Neuronal stem cell (in vitro differentiated cells): ENCODE measurements around the gene IDI2.
"Not testable (repeated sequence)": the region's sequence is repeated elsewhere in the genome, so short reads cannot be mapped to it uniquely, and the experiment has no call there.

ENCODE experiments used
- DNase-seq: peaks from one replicate; pipeline ENCODE4 v3.0.0-alpha.2; 2013; ENCODE audit warnings: low spot score
- H2AFZ ChIP-seq: one replicate; pipeline ENCODE4 v1.6.1; 2013; ENCODE audit warnings: mild to moderate bottlenecking, low read length, inconsistent platforms
- H2AK5ac ChIP-seq: 2 replicates; pipeline ENCODE4 v1.6.1; 2013; ENCODE audit warnings: low read depth, mild to moderate bottlenecking, inconsistent platforms, low read length, moderate library complexity, mixed read lengths
- H2BK120ac ChIP-seq: 2 replicates; pipeline ENCODE4 v1.6.1; 2013; ENCODE audit warnings: low read depth, mild to moderate bottlenecking, inconsistent platforms, low read length, moderate library complexity, mixed read lengths
- H2BK12ac ChIP-seq: one replicate; pipeline ENCODE4 v1.6.1; 2013; ENCODE audit warnings: low read length, inconsistent platforms
- H2BK15ac ChIP-seq: 2 replicates; pipeline ENCODE4 v1.6.1; 2013; ENCODE audit warnings: mild to moderate bottlenecking, low read length, inconsistent platforms, mixed read lengths
- H2BK5ac ChIP-seq: one replicate; pipeline ENCODE4 v1.6.1; 2013; ENCODE audit warnings: inconsistent platforms, mild to moderate bottlenecking, low read length, moderate library complexity
- H3K14ac ChIP-seq: one replicate; pipeline ENCODE4 v1.6.1; 2013; ENCODE audit warnings: low read length, inconsistent platforms
- H3K18ac ChIP-seq: 2 replicates; pipeline ENCODE4 v1.6.1; 2013; ENCODE audit warnings: low read length, inconsistent platforms
- H3K23ac ChIP-seq: 2 replicates; pipeline ENCODE4 v1.6.1; 2013; ENCODE audit warnings: low read depth, mild to moderate bottlenecking, mixed read lengths, low read length, inconsistent platforms; ENCODE audit not compliant: poor library complexity
- H3K27ac ChIP-seq: replicated peaks from 3 replicates; pipeline ENCODE4 v1.5.1; 2013; ENCODE audit warnings: low read length, inconsistent platforms
- H3K27me3 ChIP-seq, 3 experiments: 2 replicates each; pipeline ENCODE4 v1.6.1; 2013; ENCODE audit warnings: low read length in 3 of 3, mild to moderate bottlenecking in 2 of 3, inconsistent platforms in 1 of 3, low read depth in 1 of 3, mixed read lengths in 1 of 3, moderate library complexity in 1 of 3; ENCODE audit not compliant: control insufficient read depth in 3 of 3, insufficient read depth in 3 of 3
- H3K36me3 ChIP-seq, 2 donors: replicated peaks in 1 of 2; 2 replicates each; pipeline ENCODE4 v1.6.1; 2013; ENCODE audit warnings: low read length in 2 of 2; ENCODE audit not compliant: control insufficient read depth in 2 of 2, insufficient read depth in 2 of 2
- H3K4ac ChIP-seq: 2 replicates; pipeline ENCODE4 v1.6.1; 2013; ENCODE audit warnings: inconsistent platforms, mild to moderate bottlenecking, low read length, moderate library complexity
- H3K4me1 ChIP-seq, 2 donors: 1 replicate in 1 of 2; 2 replicates in 1 of 2; pipeline ENCODE4 v1.6.1; 2013; ENCODE audit warnings: low read length in 2 of 2, low read depth in 1 of 2; ENCODE audit not compliant: control insufficient read depth in 2 of 2, insufficient read depth in 1 of 2
- H3K4me2 ChIP-seq: one replicate; pipeline ENCODE4 v1.6.1; 2013; ENCODE audit warnings: mild to moderate bottlenecking, low read length, inconsistent platforms; ENCODE audit not compliant: insufficient read depth, poor library complexity, severe bottlenecking
- H3K4me3 ChIP-seq, 2 donors: 2 replicates each; pipeline ENCODE4 v1.5.1; 2013; ENCODE audit warnings: low read length in 2 of 2, mild to moderate bottlenecking in 2 of 2, inconsistent platforms in 1 of 2, moderate library complexity in 1 of 2
- H3K79me1 ChIP-seq: one replicate; pipeline ENCODE4 v1.6.1; 2013; ENCODE audit warnings: low read depth, mild to moderate bottlenecking, inconsistent platforms, low read length, moderate library complexity
- H3K9ac ChIP-seq: one replicate; pipeline ENCODE4 v1.6.1; 2013; ENCODE audit warnings: mild to moderate bottlenecking, low read depth, low read length, inconsistent platforms; ENCODE audit not compliant: poor library complexity
- H3K9me3 ChIP-seq, 2 donors: replicated peaks in 1 of 2; 2 replicates each; pipeline versions ENCODE3 to v1.6.1; 2013; ENCODE audit warnings: low read length in 2 of 2, mild to moderate bottlenecking in 2 of 2, inconsistent platforms in 1 of 2, low read depth in 1 of 2, mixed read lengths in 1 of 2, moderate library complexity in 1 of 2; ENCODE audit not compliant: control insufficient read depth in 2 of 2, insufficient read depth in 1 of 2
- H4K8ac ChIP-seq: one replicate; pipeline ENCODE4 v1.6.1; 2013; ENCODE audit warnings: low read depth, mild to moderate bottlenecking, inconsistent platforms, low read length, moderate library complexity
- H4K91ac ChIP-seq: one replicate; pipeline ENCODE4 v1.6.1; 2013; ENCODE audit warnings: low read length, low read depth, mild to moderate bottlenecking, inconsistent platforms; ENCODE audit not compliant: poor library complexity
- WGBS, 2 donors: extraction: QIAGEN DNeasy Blood & Tissue Kit; methylation state at CpG; one replicate each; pipeline ENCODE4 v1.1.7; 2013; ENCODE audit warnings: missing lambda C conversion rate in 2 of 2, mixed read lengths in 1 of 2; ENCODE audit not compliant: insufficient read length in 2 of 2, insufficient replicate concordance in 1 of 2; ENCODE audit errors: extremely low coverage in 2 of 2; 5-methylcytosine and 5-hydroxymethylcytosine counted together

The IDI2 gene

GRCh38 chr10:1011696-1012095 lies 14.0 kb downstream of the IDI2 start:
- Histone ChIP-seq H3K4me1 (no peaks in the 10 kb centered on the region), H3K14ac (no peak overlapping the region), H3K79me1 (no peaks in the 10 kb centered on the region), H3K27ac (no peak overlapping the region), H3K9ac (no peak overlapping the region), H2BK120ac (no peak overlapping the region), H3K4me2 (no peak overlapping the region), H3K23ac (no peak overlapping the region), H4K91ac (no peak overlapping the region), H4K8ac (no peak overlapping the region), H2BK12ac (no peak overlapping the region), H3K4ac (no peak overlapping the region), H3K4me3 (no peak overlapping the region), H2AFZ (no peak overlapping the region), H2BK5ac (no peak overlapping the region), H3K18ac (no peak overlapping the region), H2BK15ac (no peak overlapping the region), H2AK5ac (no peak overlapping the region), H3K36me3 (peaks cover 47 to 94% of the 10 kb centered on the region in 2 donors), H3K27me3 (no peaks in the 10 kb centered on the region), H3K9me3 (no peaks in the 10 kb centered on the region)
- no CpG with 5 or more reads among the region's 16 CpGs for WGBS, 2 donors
- no peak for DNase-seq

DNA sequence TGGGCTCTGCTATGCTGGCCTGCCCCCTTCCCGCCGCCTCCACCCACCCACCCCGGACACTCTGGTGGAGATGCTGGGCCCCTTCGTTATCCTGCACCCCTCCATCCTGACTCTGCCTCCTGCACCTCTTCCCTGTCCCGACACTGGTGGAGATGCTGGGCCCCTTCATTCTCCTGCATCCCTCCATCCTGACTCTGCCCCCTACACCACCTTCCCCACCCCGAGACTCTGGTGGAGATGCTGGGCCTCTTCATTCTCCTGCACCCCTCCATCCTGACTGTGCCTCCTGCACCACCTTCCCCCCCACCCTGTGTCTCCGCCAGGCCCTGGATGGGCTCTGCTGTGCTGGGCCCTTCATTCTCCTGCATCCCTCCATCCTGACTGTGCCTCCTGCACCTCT lies 15.0 kb downstream of the IDI2 start:
- H2BK120ac ChIP-seq, result no peak overlapping the region
- H3K18ac ChIP-seq, result no peak overlapping the region
- no peak overlapping the region for H2AFZ ChIP-seq
- H3K14ac ChIP-seq, result no peak overlapping the region
- no peak overlapping the region for H3K9ac ChIP-seq
- no peak overlapping the region for H3K27ac ChIP-seq
- H3K9me3 ChIP-seq, result no peaks in the 10 kb centered on the region
- H4K91ac ChIP-seq, result no peak overlapping the region
- no peaks in the 10 kb centered on the region for H3K27me3 ChIP-seq
- H3K36me3 ChIP-seq, result peaks cover 48 to 94% of the 10 kb centered on the region in 2 donors
- no peak overlapping the region for H4K8ac ChIP-seq
- H2BK12ac ChIP-seq, result no peak overlapping the region
- no peak for DNase-seq
- no peak overlapping the region for H2AK5ac ChIP-seq
- WGBS, 2 donors, result no CpG with 5 or more reads among the region's 7 CpGs
- H2BK15ac ChIP-seq, result no peak overlapping the region
- no peak overlapping the region for H2BK5ac ChIP-seq
- no peaks in the 10 kb centered on the region for H3K79me1 ChIP-seq
- no peak overlapping the region for H3K4ac ChIP-seq
- no peak overlapping the region for H3K4me2 ChIP-seq
- H3K23ac ChIP-seq, result no peak overlapping the region
- H3K4me3 ChIP-seq, result peak overlapping the region in 1 of 2 donors; percentile 58
- no peaks in the 10 kb centered on the region for H3K4me1 ChIP-seq

DNA sequence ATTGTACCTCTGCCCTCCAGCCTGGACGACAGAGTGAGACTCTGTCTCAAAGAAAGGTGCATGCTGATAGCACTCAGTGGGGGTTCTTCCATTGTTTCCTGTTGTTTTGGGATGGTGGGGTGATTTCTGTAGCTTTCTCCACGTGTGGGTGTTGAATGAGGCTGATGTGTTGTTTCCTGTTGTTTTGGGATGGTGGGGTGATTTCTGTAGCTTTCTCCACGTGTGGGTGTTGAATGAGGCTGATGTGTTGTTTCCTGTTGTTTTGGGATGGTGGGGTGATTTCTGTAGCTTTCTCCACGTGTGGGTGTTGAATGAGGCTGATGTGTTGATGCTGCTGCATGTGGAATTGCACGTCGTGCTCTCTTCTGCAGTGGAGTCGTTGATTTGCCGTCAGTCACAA lies 15.7 kb downstream of the IDI2 start:
- H2BK5ac ChIP-seq, H3K4ac ChIP-seq, DNase-seq, H3K27me3 ChIP-seq, H2AK5ac ChIP-seq, H3K4me3 ChIP-seq, H3K18ac ChIP-seq, H3K79me1 ChIP-seq, H3K9ac ChIP-seq, H4K91ac ChIP-seq, H3K9me3 ChIP-seq, H2BK15ac ChIP-seq, H3K4me2 ChIP-seq, H4K8ac ChIP-seq, H3K14ac ChIP-seq, H3K4me1 ChIP-seq, H2AFZ ChIP-seq, H3K23ac ChIP-seq, H3K27ac ChIP-seq, H2BK12ac ChIP-seq, H2BK120ac ChIP-seq: not testable (repeated sequence)
- peaks cover 50 to 95% of the 10 kb centered on the region in 2 donors for H3K36me3 ChIP-seq
- WGBS, 2 donors, result no CpG with 5 or more reads among the region's 8 CpGs

DNA sequence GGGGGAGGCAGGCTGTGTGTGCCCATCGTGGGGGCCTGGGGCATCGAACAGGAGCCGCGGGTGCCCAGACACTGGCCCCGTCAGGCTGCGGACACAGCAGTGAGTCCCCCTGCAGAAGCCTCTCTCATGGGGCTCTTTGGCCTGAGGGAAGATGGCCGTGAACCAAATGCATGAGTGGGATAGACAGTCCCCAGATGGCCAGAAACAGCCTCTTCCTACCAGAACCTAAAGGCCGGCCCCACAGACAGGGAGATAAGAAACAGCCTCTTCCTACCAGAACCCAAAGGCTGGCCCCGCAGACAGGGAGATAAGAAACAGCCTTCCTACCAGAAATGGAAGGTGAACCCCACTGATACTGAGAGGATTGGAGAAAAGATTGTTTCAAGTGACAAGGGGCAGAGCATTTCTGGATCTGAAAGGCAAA lies 16.6 kb downstream of the IDI2 start:
- Histone ChIP-seq H3K9me3 (no peaks in the 10 kb centered on the region), H2BK12ac (no peak overlapping the region), H3K27me3 (no peaks in the 10 kb centered on the region), H2BK120ac (no peak overlapping the region), H3K14ac (no peak overlapping the region), H2AFZ (no peak overlapping the region), H3K27ac (no peak overlapping the region), H3K36me3 (peaks cover 57 to 95% of the 10 kb centered on the region in 2 donors), H4K8ac (no peak overlapping the region), H3K4me3 (no peak overlapping the region), H3K79me1 (peaks cover 6% of the 10 kb centered on the region), H2AK5ac (no peak overlapping the region), H3K9ac (no peak overlapping the region), H2BK5ac (no peak overlapping the region), H2BK15ac (no peak overlapping the region), H3K4me1 (no peaks in the 10 kb centered on the region), H3K4ac (no peak overlapping the region), H3K23ac (no peak overlapping the region), H4K91ac (no peak overlapping the region), H3K4me2 (no peak overlapping the region), H3K18ac (no peak overlapping the region)
- no peak for DNase-seq
- WGBS, 2 donors, result no CpG with 5 or more reads among the region's 9 CpGs
